Measurements from ENCODE around the gene PNP.
"Not testable (repeated sequence)": the region's sequence is repeated elsewhere in the genome, so short reads cannot be mapped to it uniquely, and the experiment has no call there.

PNP gene

GRCh38 chr14:20506276-20506675 is 37.1 kb downstream of the PNP start:
- not testable (repeated sequence) for H3K9me3 ChIP-seq (ENCODE audit: control insufficient read depth in 2 of 2, low read length in 2 of 2); H3K27ac ChIP-seq (ENCODE audit: low read depth in 2 of 2, low read length in 2 of 2); H3K27me3 ChIP-seq (ENCODE audit: control insufficient read depth in 2 of 2, insufficient read depth in 2 of 2, low read length in 2 of 2); H3K36me3 ChIP-seq (ENCODE audit: control insufficient read depth in 2 of 2, insufficient read depth in 2 of 2, low read length in 2 of 2); H3K4me3 ChIP-seq (ENCODE audit: low read length in 2 of 2); H3K9ac ChIP-seq (ENCODE audit: low read depth in 1 of 2, low read length in 2 of 2); H3K4me1 ChIP-seq (ENCODE audit: control insufficient read depth in 2 of 2, insufficient read depth in 2 of 2, low read length in 2 of 2)

- not testable (repeated sequence) for H3K4me3 ChIP-seq (ENCODE audit: low read length in 2 of 2); H3K27me3 ChIP-seq (ENCODE audit: control insufficient read depth in 2 of 2, insufficient read depth in 2 of 2, low read length in 2 of 2); H3K9ac ChIP-seq (ENCODE audit: low read depth in 1 of 2, low read length in 2 of 2); H3K36me3 ChIP-seq (ENCODE audit: control insufficient read depth in 2 of 2, insufficient read depth in 2 of 2, low read length in 2 of 2); H3K4me1 ChIP-seq (ENCODE audit: control insufficient read depth in 2 of 2, insufficient read depth in 2 of 2, low read length in 2 of 2); H3K27ac ChIP-seq (ENCODE audit: low read depth in 2 of 2, low read length in 2 of 2); H3K9me3 ChIP-seq (ENCODE audit: control insufficient read depth in 2 of 2, low read length in 2 of 2)
These were observed 37.5 kb downstream of the PNP start for GRCh38 chr14:20506752-20507151.

DNA sequence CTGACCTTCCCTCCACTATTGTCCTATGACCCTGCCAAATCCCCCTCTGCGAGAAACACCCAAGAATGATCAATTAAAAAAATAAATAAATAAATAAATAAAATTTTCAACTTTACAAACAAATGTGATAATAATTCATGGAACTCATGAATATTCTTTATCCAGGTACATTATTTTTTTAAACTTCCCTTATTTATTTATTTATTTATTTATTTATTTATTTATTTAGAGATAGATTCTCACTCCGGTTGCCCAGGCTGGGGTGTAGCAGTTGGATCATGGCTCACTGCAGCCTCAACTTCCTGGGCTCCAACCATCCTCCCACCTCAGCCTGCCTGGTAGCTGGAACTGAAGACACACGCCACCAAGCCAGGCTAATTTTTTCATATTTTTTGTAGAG is 38.3 kb downstream of the PNP start:
- not testable (repeated sequence) for H3K36me3 ChIP-seq (ENCODE audit: control insufficient read depth in 2 of 2, insufficient read depth in 2 of 2, low read length in 2 of 2); H3K9me3 ChIP-seq (ENCODE audit: control insufficient read depth in 2 of 2, low read length in 2 of 2); H3K27me3 ChIP-seq (ENCODE audit: control insufficient read depth in 2 of 2, insufficient read depth in 2 of 2, low read length in 2 of 2); H3K4me3 ChIP-seq (ENCODE audit: low read length in 2 of 2); H3K9ac ChIP-seq (ENCODE audit: low read depth in 1 of 2, low read length in 2 of 2); H3K4me1 ChIP-seq (ENCODE audit: control insufficient read depth in 2 of 2, insufficient read depth in 2 of 2, low read length in 2 of 2); H3K27ac ChIP-seq (ENCODE audit: low read depth in 2 of 2, low read length in 2 of 2)

DNA sequence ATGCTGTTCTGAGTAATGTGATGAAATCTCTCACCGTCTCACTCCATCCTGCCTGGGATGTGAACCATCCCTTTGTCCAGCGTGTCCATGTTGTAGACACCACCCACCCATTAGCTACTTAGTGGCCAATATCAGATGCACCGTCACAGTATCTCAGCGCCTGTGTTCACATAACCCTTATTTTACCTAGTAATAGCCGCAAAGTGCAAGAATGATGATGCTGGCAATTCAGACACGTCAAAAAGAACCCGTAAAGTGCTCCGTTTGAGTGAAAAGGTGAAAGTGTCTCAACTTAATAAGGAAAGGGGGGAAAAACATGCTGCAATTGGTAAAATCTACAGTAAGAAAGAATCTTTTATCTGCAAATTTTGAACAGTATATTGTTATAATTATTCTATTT is 39.2 kb downstream of the PNP start:
- Histone ChIP-seq H3K27me3 (ENCODE audit: control insufficient read depth in 2 of 2, insufficient read depth in 2 of 2, low read length in 2 of 2) (no peaks in the 10 kb centered on the region), H3K4me3 (ENCODE audit: low read length in 2 of 2) (no peak overlapping the region), H3K9ac (ENCODE audit: low read depth in 1 of 2, low read length in 2 of 2) (no peak overlapping the region), H3K9me3 (ENCODE audit: control insufficient read depth in 2 of 2, low read length in 2 of 2) (no peaks in the 10 kb centered on the region), H3K36me3 (ENCODE audit: control insufficient read depth in 2 of 2, insufficient read depth in 2 of 2, low read length in 2 of 2) (no peaks in the 10 kb centered on the region), H3K4me1 (ENCODE audit: control insufficient read depth in 2 of 2, insufficient read depth in 2 of 2, low read length in 2 of 2) (no peaks in the 10 kb centered on the region), H3K27ac (ENCODE audit: low read depth in 2 of 2, low read length in 2 of 2) (no peak overlapping the region)

GRCh38 chr14:20512177-20512905 is 43.1 kb downstream of the PNP start:
- H3K27me3 ChIP-seq (ENCODE audit: control insufficient read depth in 2 of 2, insufficient read depth in 2 of 2, low read length in 2 of 2), result no peaks in the 10 kb centered on the region
- no peak overlapping the region for H3K27ac ChIP-seq (ENCODE audit: low read depth in 2 of 2, low read length in 2 of 2)
- no peak overlapping the region for H3K4me3 ChIP-seq (ENCODE audit: low read length in 2 of 2)
- no peak overlapping the region for H3K9ac ChIP-seq (ENCODE audit: low read depth in 1 of 2, low read length in 2 of 2)
- no peaks in the 10 kb centered on the region for H3K4me1 ChIP-seq (ENCODE audit: control insufficient read depth in 2 of 2, insufficient read depth in 2 of 2, low read length in 2 of 2)
- H3K9me3 ChIP-seq (ENCODE audit: control insufficient read depth in 2 of 2, low read length in 2 of 2), result no peaks in the 10 kb centered on the region
- H3K36me3 ChIP-seq (ENCODE audit: control insufficient read depth in 2 of 2, insufficient read depth in 2 of 2, low read length in 2 of 2), result no peaks in the 10 kb centered on the region

GRCh38 chr14:20515846-20516245 is 46.6 kb downstream of the PNP start:
- Histone ChIP-seq H3K4me1 (ENCODE audit: control insufficient read depth in 2 of 2, insufficient read depth in 2 of 2, low read length in 2 of 2) (no peaks in the 10 kb centered on the region), H3K27ac (ENCODE audit: low read depth in 2 of 2, low read length in 2 of 2) (no peak overlapping the region), H3K4me3 (ENCODE audit: low read length in 2 of 2) (no peak overlapping the region), H3K27me3 (ENCODE audit: control insufficient read depth in 2 of 2, insufficient read depth in 2 of 2, low read length in 2 of 2) (no peaks in the 10 kb centered on the region), H3K36me3 (ENCODE audit: control insufficient read depth in 2 of 2, insufficient read depth in 2 of 2, low read length in 2 of 2) (no peaks in the 10 kb centered on the region), H3K9ac (ENCODE audit: low read depth in 1 of 2, low read length in 2 of 2) (no peak overlapping the region), H3K9me3 (ENCODE audit: control insufficient read depth in 2 of 2, low read length in 2 of 2) (no peaks in the 10 kb centered on the region)

GRCh38 chr14:20516921-20517320 is 47.7 kb downstream of the PNP start:
- H3K4me1 ChIP-seq (ENCODE audit: control insufficient read depth in 2 of 2, insufficient read depth in 2 of 2, low read length in 2 of 2), result no peaks in the 10 kb centered on the region
- H3K9me3 ChIP-seq (ENCODE audit: control insufficient read depth in 2 of 2, low read length in 2 of 2), result no peaks in the 10 kb centered on the region
- no peaks in the 10 kb centered on the region for H3K27me3 ChIP-seq (ENCODE audit: control insufficient read depth in 2 of 2, insufficient read depth in 2 of 2, low read length in 2 of 2)
- no peaks in the 10 kb centered on the region for H3K36me3 ChIP-seq (ENCODE audit: control insufficient read depth in 2 of 2, insufficient read depth in 2 of 2, low read length in 2 of 2)
- H3K4me3 ChIP-seq (ENCODE audit: low read length in 2 of 2), result no peak overlapping the region
- no peak overlapping the region for H3K27ac ChIP-seq (ENCODE audit: low read depth in 2 of 2, low read length in 2 of 2)
- H3K9ac ChIP-seq (ENCODE audit: low read depth in 1 of 2, low read length in 2 of 2), result no peak overlapping the region

DNA sequence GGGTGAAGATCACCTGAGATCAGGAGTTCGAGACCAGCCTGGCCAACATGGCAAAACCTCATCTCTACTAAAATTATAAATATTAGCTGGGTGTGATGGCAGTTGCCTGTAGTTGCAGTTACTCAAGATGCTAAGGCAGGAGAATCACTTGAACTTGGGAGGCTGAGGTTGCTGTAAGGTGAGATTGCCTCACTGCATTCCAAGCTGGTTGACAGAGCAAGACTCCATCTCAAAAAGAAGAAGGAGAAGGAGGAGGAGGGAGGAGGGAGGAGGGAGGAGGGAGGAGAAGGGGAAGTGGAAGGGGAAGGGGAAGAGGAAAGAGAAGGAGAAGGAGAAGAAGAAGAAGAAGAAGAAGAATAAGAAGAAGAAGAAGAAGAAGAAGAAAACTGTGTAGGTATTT is 53.1 kb downstream of the PNP start:
- no peak overlapping the region for H3K4me3 ChIP-seq (ENCODE audit: low read length in 2 of 2)
- no peaks in the 10 kb centered on the region for H3K4me1 ChIP-seq (ENCODE audit: control insufficient read depth in 2 of 2, insufficient read depth in 2 of 2, low read length in 2 of 2)
- no peaks in the 10 kb centered on the region for H3K36me3 ChIP-seq (ENCODE audit: control insufficient read depth in 2 of 2, insufficient read depth in 2 of 2, low read length in 2 of 2)
- no peaks in the 10 kb centered on the region for H3K9me3 ChIP-seq (ENCODE audit: control insufficient read depth in 2 of 2, low read length in 2 of 2)
- no peak overlapping the region for H3K27ac ChIP-seq (ENCODE audit: low read depth in 2 of 2, low read length in 2 of 2)
- H3K27me3 ChIP-seq (ENCODE audit: control insufficient read depth in 2 of 2, insufficient read depth in 2 of 2, low read length in 2 of 2), result no peaks in the 10 kb centered on the region
- no peak overlapping the region for H3K9ac ChIP-seq (ENCODE audit: low read depth in 1 of 2, low read length in 2 of 2)

DNA sequence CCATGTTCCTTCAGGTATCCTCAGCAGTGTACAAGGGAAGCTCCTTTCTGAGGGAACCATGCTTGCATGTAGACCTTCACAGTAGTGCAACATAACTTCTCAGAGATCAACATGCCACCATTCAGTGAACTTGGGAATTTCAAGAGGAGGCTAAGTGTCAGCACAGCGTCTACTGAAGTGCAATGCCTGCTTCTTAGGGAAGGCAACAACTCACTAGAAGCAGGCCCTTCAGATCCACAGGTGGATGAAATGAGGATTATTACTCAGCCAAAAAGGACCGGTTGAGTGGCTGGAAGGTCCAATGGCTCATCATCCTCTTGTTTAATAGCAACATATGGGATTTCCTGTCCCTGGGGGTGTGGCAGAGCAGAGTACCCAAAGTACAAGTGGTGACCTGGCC is 54.8 kb downstream of the PNP start:
- no peak overlapping the region for H3K9ac ChIP-seq (ENCODE audit: low read depth in 1 of 2, low read length in 2 of 2)

More for the DNA sequence above, 54.8 kb downstream of the PNP start:
- H3K4me3 ChIP-seq (ENCODE audit: low read length in 2 of 2), result no peak overlapping the region
- no peaks in the 10 kb centered on the region for H3K9me3 ChIP-seq (ENCODE audit: control insufficient read depth in 2 of 2, low read length in 2 of 2)
- H3K4me1 ChIP-seq (ENCODE audit: control insufficient read depth in 2 of 2, insufficient read depth in 2 of 2, low read length in 2 of 2), result no peaks in the 10 kb centered on the region
- H3K36me3 ChIP-seq (ENCODE audit: control insufficient read depth in 2 of 2, insufficient read depth in 2 of 2, low read length in 2 of 2), result no peaks in the 10 kb centered on the region
- no peak overlapping the region for H3K27ac ChIP-seq (ENCODE audit: low read depth in 2 of 2, low read length in 2 of 2)
- no peaks in the 10 kb centered on the region for H3K27me3 ChIP-seq (ENCODE audit: control insufficient read depth in 2 of 2, insufficient read depth in 2 of 2, low read length in 2 of 2)
